Fibroblast of lung (primary cell): ENCODE measurements around the gene LHCGR. TPM values are rescaled to one million over a fixed set of nuclear protein-coding genes. Genes with fewer than 3 reads are reported as not detected.

Experiments used
- DNase-seq, 2 donors: peaks; one replicate each; pipeline versions ENCODE4 v3.0.0 to v3.0.0-alpha.2; 2010; ENCODE audit warnings: low read depth in 2 of 2
- H2AFZ ChIP-seq: 2 replicates; pipeline ENCODE4 v1.5.1; 2012; ENCODE audit warnings: low read length, control low read depth, inconsistent platforms
- H3K27ac ChIP-seq: 2 replicates; pipeline ENCODE4 v1.5.1; 2011; ENCODE audit warnings: low read length, control low read depth; ENCODE audit not compliant: insufficient read depth
- H3K27me3 ChIP-seq: 2 replicates; pipeline ENCODE4 v1.5.1; 2011; ENCODE audit warnings: mild to moderate bottlenecking, low read length; ENCODE audit not compliant: control insufficient read depth, insufficient read depth
- H3K36me3 ChIP-seq: 2 replicates; pipeline ENCODE4 v1.5.1; 2011; ENCODE audit warnings: low read length; ENCODE audit not compliant: control insufficient read depth, insufficient read depth
- H3K4me1 ChIP-seq: 2 replicates; pipeline ENCODE4 v1.5.1; 2011; ENCODE audit warnings: low read length; ENCODE audit not compliant: control insufficient read depth, insufficient read depth; ENCODE audit errors: extremely low read depth
- H3K4me2 ChIP-seq: 2 replicates; pipeline ENCODE4 v1.5.1; 2011; ENCODE audit warnings: low read length, control low read depth; ENCODE audit not compliant: insufficient read depth; ENCODE audit errors: extremely low read depth
- H3K4me3 ChIP-seq, 4 experiments: fragments of 200-600 bp in 1 of 4; sonication (generic) in 1 of 4; replicated peaks in 1 of 4; 2 replicates each; pipeline ENCODE4 v1.5.1; 2011 to 2016; ENCODE audit warnings: low read length in 4 of 4, low read depth in 3 of 4, mild to moderate bottlenecking in 3 of 4, control low read depth in 2 of 4, inconsistent platforms in 1 of 4, mixed read lengths in 1 of 4; ENCODE audit not compliant: insufficient read depth in 1 of 4; ENCODE audit errors: control extremely low read depth in 1 of 4
- H3K79me2 ChIP-seq: 2 replicates; pipeline ENCODE4 v1.5.1; 2012; ENCODE audit warnings: mild to moderate bottlenecking, low read length, inconsistent platforms; ENCODE audit not compliant: control insufficient read depth, insufficient read depth
- H3K9ac ChIP-seq: 2 replicates; pipeline ENCODE4 v1.5.1; 2011; ENCODE audit warnings: mild to moderate bottlenecking, low read length, control low read depth; ENCODE audit not compliant: insufficient read depth
- H3K9me3 ChIP-seq: 2 replicates; pipeline ENCODE4 v1.5.1; 2012; ENCODE audit warnings: low read depth, low read length; ENCODE audit not compliant: control insufficient read depth, insufficient read depth
- H4K20me1 ChIP-seq: 2 replicates; pipeline ENCODE4 v1.5.1; 2011; ENCODE audit warnings: low read length; ENCODE audit not compliant: control insufficient read depth, insufficient read depth; ENCODE audit errors: extremely low read depth
- CTCF ChIP-seq, 2 donors: IDR thresholded peaks in 1 of 2; conservative IDR thresholded peaks in 1 of 2; 1 replicate in 1 of 2; 2 replicates in 1 of 2; pipeline ENCODE4 v1.5.1; 2011 to 2012; ENCODE audit warnings: low read length in 2 of 2, control low read depth in 1 of 2, inconsistent platforms in 1 of 2, low read depth in 1 of 2, mild to moderate bottlenecking in 1 of 2
- EZH2 ChIP-seq: IDR thresholded peaks from 2 replicates; pipeline ENCODE4 v1.5.1; 2012; ENCODE audit warnings: low read length, control low read depth, mild to moderate bottlenecking; ENCODE audit errors: missing control alignments
- polyA plus RNA-seq, 2 donors: library from polyadenylated mRNA; depleted of rRNA in 1 of 2; stranded (reverse) in 1 of 2; unstranded in 1 of 2; fragments of >200 nt; gene quantifications; 2 replicates each; pipeline ENCODE4 v1.2.1, GENCODE V29; 2011 to 2012; ENCODE audit warnings: missing spikeins in 1 of 2
- total RNA-seq: library from RNA; depleted of rRNA; stranded (reverse); fragments of >200 nt; gene quantifications from 2 replicates; pipeline ENCODE4 v1.2.1, GENCODE V29; 2014

LHCGR gene
- total and polyA plus RNA-seq, 2 donors (not counting 1 experiment from before 2014, with no cell fraction given) = 0.12 TPM; not detected in 1

GRCh38 chr2:48768669-48769068, 13.1 kb upstream of the LHCGR start:
- H3K36me3 ChIP-seq = no peaks in the 10 kb centered on the region
- no peak overlapping the region for H2AFZ ChIP-seq
- TF ChIP-seq EZH2 (no peak), CTCF (conservative IDR thresholded peaks at IDR 0.05 in 1 of 2, IDR thresholded peaks at IDR 0.05 in 1 of 2; ENCODE audit: low read depth in 1 of 2, low read length in 2 of 2) (no peak)

GRCh38 chr2:48767330-48767729, 11.8 kb upstream of the LHCGR start:
- H3K79me2 ChIP-seq = no peaks in the 10 kb centered on the region
- H3K27me3 ChIP-seq = no peaks in the 10 kb centered on the region
- no peaks in the 10 kb centered on the region for H3K36me3 ChIP-seq
- no peak overlapping the region for H3K9ac ChIP-seq
- DNase-seq = no peak
- no peaks in the 10 kb centered on the region for H3K9me3 ChIP-seq
- no peak overlapping the region for H2AFZ ChIP-seq
- no peak for TF ChIP-seq CTCF (conservative IDR thresholded peaks at IDR 0.05 in 1 of 2, IDR thresholded peaks at IDR 0.05 in 1 of 2; ENCODE audit: low read depth in 1 of 2, low read length in 2 of 2)
- TF ChIP-seq EZH2 = no peak
- H3K27ac ChIP-seq = no peak overlapping the region
- H3K4me3 ChIP-seq = no peak overlapping the region
- no peak overlapping the region for H3K4me2 ChIP-seq
- no peaks in the 10 kb centered on the region for H3K4me1 ChIP-seq
- no peaks in the 10 kb centered on the region for H4K20me1 ChIP-seq

More at GRCh38 chr2:48768669-48769068, 13.1 kb upstream of the LHCGR start:
- Histone ChIP-seq H3K4me2 (no peak overlapping the region), H3K4me3 (no peak overlapping the region), H4K20me1 (no peaks in the 10 kb centered on the region), H3K4me1 (no peaks in the 10 kb centered on the region), H3K27me3 (no peaks in the 10 kb centered on the region), H3K27ac (no peak overlapping the region), H3K79me2 (no peaks in the 10 kb centered on the region), H3K9ac (no peak overlapping the region), H3K9me3 (no peaks in the 10 kb centered on the region)
- no peak for DNase-seq

- no peaks in the 10 kb centered on the region for H4K20me1 ChIP-seq
- no peaks in the 10 kb centered on the region for H3K79me2 ChIP-seq
- H3K9me3 ChIP-seq = no peaks in the 10 kb centered on the region
- H3K27ac ChIP-seq = no peak overlapping the region
- H3K36me3 ChIP-seq = no peaks in the 10 kb centered on the region
- H3K4me2 ChIP-seq = no peak overlapping the region
- no peaks in the 10 kb centered on the region for H3K27me3 ChIP-seq
- no peak overlapping the region for H3K9ac ChIP-seq
- no peak overlapping the region for H3K4me3 ChIP-seq
- no peak for DNase-seq
- H2AFZ ChIP-seq = no peak overlapping the region
- TF ChIP-seq EZH2 (no peak), CTCF (conservative IDR thresholded peaks at IDR 0.05 in 1 of 2, IDR thresholded peaks at IDR 0.05 in 1 of 2; ENCODE audit: low read depth in 1 of 2, low read length in 2 of 2) (no peak)
- H3K4me1 ChIP-seq = no peaks in the 10 kb centered on the region
These were observed 5.3 kb upstream of the LHCGR start for GRCh38 chr2:48760826-48761225.
